Measurements from ENCODE around the gene TXNRD2.

TXNRD2 gene

GRCh38 chr22:19827341-19828034 lies 114.1 kb downstream of the TXNRD2 start:
- no peaks in the 10 kb centered on the region for H3K36me3 ChIP-seq (ENCODE audit: insufficient read depth, low read length)
- H3K4me1 ChIP-seq (ENCODE audit: insufficient read depth, low read length), result no peaks in the 10 kb centered on the region
- no peak overlapping the region for H2AFZ ChIP-seq (ENCODE audit: low read depth, low read length)
- peaks cover 3% of the 10 kb centered on the region for H3K9me3 ChIP-seq (ENCODE audit: low read length)
- no peaks in the 10 kb centered on the region for H3K27me3 ChIP-seq (ENCODE audit: insufficient read depth, low read length)
- no peak overlapping the region for H3K4me3 ChIP-seq (ENCODE audit: low read length)

DNA sequence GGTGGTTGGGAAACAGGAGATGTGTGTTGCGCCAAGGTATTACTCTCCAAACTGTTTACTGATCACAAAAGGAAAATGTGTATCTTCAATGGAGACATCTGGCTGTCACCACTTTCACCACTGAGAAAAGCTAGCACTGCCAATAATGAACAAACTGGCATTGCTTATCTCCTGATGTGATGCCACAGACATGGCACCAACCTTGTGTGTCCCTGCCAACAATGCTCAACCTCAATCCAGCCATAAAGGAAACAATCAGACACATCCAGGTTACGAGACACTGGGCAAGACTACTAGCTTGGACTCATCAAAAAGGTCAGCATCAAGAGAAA lies 115.0 kb downstream of the TXNRD2 start:
- Histone ChIP-seq H3K27me3 (ENCODE audit: insufficient read depth, low read length) (no peaks in the 10 kb centered on the region), H3K36me3 (ENCODE audit: insufficient read depth, low read length) (no peaks in the 10 kb centered on the region), H3K4me1 (ENCODE audit: insufficient read depth, low read length) (no peaks in the 10 kb centered on the region), H3K9me3 (ENCODE audit: low read length) (peaks cover 3% of the 10 kb centered on the region), H3K4me3 (ENCODE audit: low read length) (no peak overlapping the region), H2AFZ (ENCODE audit: low read depth, low read length) (no peak overlapping the region)

- no peaks in the 10 kb centered on the region for H3K27me3 ChIP-seq (ENCODE audit: insufficient read depth, low read length)
- no peaks in the 10 kb centered on the region for H3K4me1 ChIP-seq (ENCODE audit: insufficient read depth, low read length)
- no peak overlapping the region for H3K4me3 ChIP-seq (ENCODE audit: low read length)
- H2AFZ ChIP-seq (ENCODE audit: low read depth, low read length), result no peak overlapping the region
- H3K36me3 ChIP-seq (ENCODE audit: insufficient read depth, low read length), result no peaks in the 10 kb centered on the region
- peaks cover 3% of the 10 kb centered on the region for H3K9me3 ChIP-seq (ENCODE audit: low read length)
Measured at GRCh38 chr22:19825904-19826618, 115.6 kb downstream of the TXNRD2 start.

All from neuron (in vitro differentiated cells).